HUES64 (cell line): ENCODE data around the gene ZBP1.

ENCODE experiments used
- H3K27ac ChIP-seq: 2 replicates; pipeline ENCODE4 v1.7.0; 2013; ENCODE audit warnings: low read depth, low read length, inconsistent platforms
- H3K27me3 ChIP-seq: 2 replicates; pipeline ENCODE4 v1.6.1; 2013; ENCODE audit warnings: mild to moderate bottlenecking, low read length; ENCODE audit not compliant: insufficient read depth
- H3K36me3 ChIP-seq: 2 replicates; pipeline ENCODE4 v1.6.1; 2013; ENCODE audit warnings: mild to moderate bottlenecking, low read length; ENCODE audit not compliant: insufficient read depth
- H3K4me1 ChIP-seq: 2 replicates; pipeline ENCODE4 v1.6.1; 2013; ENCODE audit warnings: mild to moderate bottlenecking, low read length, moderate library complexity; ENCODE audit not compliant: insufficient read depth
- H3K4me3 ChIP-seq: 2 replicates; pipeline ENCODE4 v1.5.1; 2013; ENCODE audit warnings: mild to moderate bottlenecking, low read length, moderate library complexity
- H3K9ac ChIP-seq: 2 replicates; pipeline ENCODE4 v1.6.1; 2013; ENCODE audit warnings: mild to moderate bottlenecking, low read depth, low read length
- H3K9me3 ChIP-seq: 2 replicates; pipeline ENCODE4 v1.6.1; 2013; ENCODE audit warnings: low read depth, low read length; ENCODE audit not compliant: insufficient read depth
- WGBS: fragments of 150-250, 120-280 bp; methylation state at CpG from one replicate; pipeline ENCODE4 v1.1.7; 2013; ENCODE audit warnings: missing lambda C conversion rate; 5-methylcytosine and 5-hydroxymethylcytosine counted together

ZBP1 gene

GRCh38 chr20:57563522-57563921 is 56.7 kb downstream of the ZBP1 start:
- no peak overlapping the region for H3K9ac ChIP-seq
- no peak overlapping the region for H3K27ac ChIP-seq
- H3K27me3 ChIP-seq: no peaks in the 10 kb centered on the region
- H3K4me1 ChIP-seq: 0 out of 2 replicates have a peak, but pooled peaks cover 5% of the 10 kb centered on the region
- no peaks in the 10 kb centered on the region for H3K9me3 ChIP-seq
- WGBS: 96% methylated on average over 12 of the region's 12 CpGs
- H3K36me3 ChIP-seq: no peaks in the 10 kb centered on the region
- no peak overlapping the region for H3K4me3 ChIP-seq

- H3K9ac ChIP-seq: no peak overlapping the region
- no peak overlapping the region for H3K27ac ChIP-seq
- H3K4me3 ChIP-seq: no peak overlapping the region
- H3K27me3 ChIP-seq: no peaks in the 10 kb centered on the region
- H3K4me1 ChIP-seq: 0 out of 2 replicates have a peak, but pooled peaks cover 5% of the 10 kb centered on the region
- WGBS: 97% methylated on average over 35 of the region's 35 CpGs
- no peaks in the 10 kb centered on the region for H3K9me3 ChIP-seq
- H3K36me3 ChIP-seq: no peaks in the 10 kb centered on the region
These were observed 57.4 kb downstream of the ZBP1 start for GRCh38 chr20:57562541-57563465.

GRCh38 chr20:57561356-57562279 is 58.6 kb downstream of the ZBP1 start:
- no peaks in the 10 kb centered on the region for H3K27me3 ChIP-seq
- 0 out of 2 replicates have a peak, but pooled peaks cover 5% of the 10 kb centered on the region for H3K4me1 ChIP-seq
- H3K9ac ChIP-seq: no peak overlapping the region
- H3K4me3 ChIP-seq: no peak overlapping the region
- WGBS: 92% methylated on average over 23 of the region's 24 CpGs
- H3K27ac ChIP-seq: no peak overlapping the region
- H3K36me3 ChIP-seq: no peaks in the 10 kb centered on the region
- H3K9me3 ChIP-seq: no peaks in the 10 kb centered on the region

GRCh38 chr20:57560554-57561355 is 59.5 kb downstream of the ZBP1 start, which contains the start of gene PCK1:
PCK1 (plus strand) TSS chr20:57561110; CDS start chr20:57561412, 302 bp downstream.
- no peak within 1 kb of the TSS for H3K9ac ChIP-seq
- H3K4me3 ChIP-seq: no peak within 1 kb of the TSS
- WGBS: 87% methylated on average over 14 of the region's 14 CpGs
- 0 out of 2 replicates have a peak, but pooled peaks cover 5% of the 10 kb centered on the region for H3K4me1 ChIP-seq
- H3K36me3 ChIP-seq: no peaks in the 10 kb centered on the region
- no peaks in the 10 kb centered on the region for H3K9me3 ChIP-seq
- no peaks in the 10 kb centered on the region for H3K27me3 ChIP-seq
- no peak within 1 kb of the TSS for H3K27ac ChIP-seq

- Histone ChIP-seq H3K27me3 (no peaks in the 10 kb centered on the region), H3K27ac (no peak overlapping the region)
- WGBS: 90% methylated on average over 8 of the region's 8 CpGs
These were observed 60.3 kb downstream of the ZBP1 start for GRCh38 chr20:57559658-57560553.

GRCh38 chr20:57559289-57559634 is 61.0 kb downstream of the ZBP1 start:
- Histone ChIP-seq H3K27me3 (no peaks in the 10 kb centered on the region), H3K27ac (no peak overlapping the region), H3K9me3 (no peaks in the 10 kb centered on the region), H3K36me3 (no peaks in the 10 kb centered on the region), H3K9ac (no peak overlapping the region), H3K4me3 (no peak overlapping the region), H3K4me1 (0 out of 2 replicates have a peak, but pooled peaks cover 5% of the 10 kb centered on the region)
- 91% methylated on average over 10 of the region's 10 CpGs for WGBS

More at GRCh38 chr20:57559658-57560553, 60.3 kb downstream of the ZBP1 start:
- Histone ChIP-seq H3K9ac (no peak overlapping the region), H3K9me3 (no peaks in the 10 kb centered on the region), H3K4me1 (0 out of 2 replicates have a peak, but pooled peaks cover 5% of the 10 kb centered on the region), H3K4me3 (no peak overlapping the region), H3K36me3 (no peaks in the 10 kb centered on the region)

- H3K36me3 ChIP-seq: no peaks in the 10 kb centered on the region
- H3K27me3 ChIP-seq: no peaks in the 10 kb centered on the region
- 75% methylated on average over 15 of the region's 15 CpGs for WGBS
- no peak overlapping the region for H3K9ac ChIP-seq
- no peaks in the 10 kb centered on the region for H3K9me3 ChIP-seq
- H3K27ac ChIP-seq: no peak overlapping the region
- H3K4me3 ChIP-seq: no peak overlapping the region
- H3K4me1 ChIP-seq: 0 out of 2 replicates have a peak, but pooled peaks cover 5% of the 10 kb centered on the region
These were observed 61.5 kb downstream of the ZBP1 start for GRCh38 chr20:57558614-57559288.

GRCh38 chr20:57557926-57558613 is 62.2 kb downstream of the ZBP1 start:
- no peak overlapping the region for H3K27ac ChIP-seq
- H3K9ac ChIP-seq: no peak overlapping the region
- WGBS: 89% methylated on average over 9 of the region's 9 CpGs
- no peaks in the 10 kb centered on the region for H3K9me3 ChIP-seq
- no peak overlapping the region for H3K4me3 ChIP-seq
- no peaks in the 10 kb centered on the region for H3K27me3 ChIP-seq
- H3K4me1 ChIP-seq: 0 out of 2 replicates have a peak, but pooled peaks cover 5% of the 10 kb centered on the region
- no peaks in the 10 kb centered on the region for H3K36me3 ChIP-seq

- Histone ChIP-seq H3K27ac (no peak overlapping the region), H3K36me3 (no peaks in the 10 kb centered on the region), H3K4me1 (0 out of 2 replicates have a peak, but pooled peaks cover 5% of the 10 kb centered on the region), H3K27me3 (no peaks in the 10 kb centered on the region), H3K9me3 (no peaks in the 10 kb centered on the region), H3K4me3 (no peak overlapping the region), H3K9ac (no peak overlapping the region)
- 90% methylated on average over 3 of the region's 3 CpGs for WGBS
These were observed 63.3 kb downstream of the ZBP1 start for GRCh38 chr20:57556980-57557274.
